HEK293T (cell line): Measurements from ENCODE around the gene SDHA.
"Not testable (repeated sequence)": the region's sequence is repeated elsewhere in the genome, so short reads cannot be mapped to it uniquely, and the experiment has no call there.

Experiments used
- CTCF ChIA-PET: fragments of 350-600 bp; formaldehyde crosslinking; extraction: SDS; loops from one replicate; lab custom pipeline; 2021; ENCODE audit warnings: antibody characterized with exemption, inconsistent platforms; lab: Yijun Ruan, JAX
- POLR2A ChIA-PET: fragments of 350-600 bp; formaldehyde crosslinking; extraction: SDS; loops from one replicate; lab custom pipeline; 2020; ENCODE audit warnings: antibody characterized with exemption, inconsistent platforms; lab: Yijun Ruan, JAX
- DNase-seq: peaks from one replicate; pipeline ENCODE4 v3.0.0; 2012; ENCODE audit warnings: mixed read lengths; ENCODE audit errors: extremely low spot score
- ARNT ChIP-seq: fragments of 450-650 bp; IDR thresholded peaks from 2 replicates; pipeline ENCODE4 v1.6.1; 2017; ENCODE audit warnings: mild to moderate bottlenecking
- BHLHE40 ChIP-seq: fragments of 450-650 bp; IDR thresholded peaks from 2 replicates; pipeline ENCODE4 v1.6.1; 2016; ENCODE audit warnings: mild to moderate bottlenecking, moderate library complexity, borderline replicate concordance
- CTBP1 ChIP-seq: fragments of 450-650 bp; IDR thresholded peaks from 2 replicates; pipeline ENCODE4 v1.6.1; 2016; ENCODE audit warnings: borderline replicate concordance
- ELF4 ChIP-seq: fragments of 450-650 bp; IDR thresholded peaks from 2 replicates; pipeline ENCODE4 v1.6.1; 2017; ENCODE audit warnings: antibody characterized with exemption
- FOXA1 ChIP-seq: fragments of 450-650 bp; IDR thresholded peaks from 2 replicates; pipeline ENCODE4 v1.6.1; 2016; ENCODE audit warnings: mild to moderate bottlenecking
- FOXK2 ChIP-seq: fragments of 450-650 bp; IDR thresholded peaks from 2 replicates; pipeline ENCODE4 v1.6.1; 2016; ENCODE audit warnings: mild to moderate bottlenecking
- FOXM1 ChIP-seq: fragments of 450-650 bp; IDR thresholded peaks from 2 replicates; pipeline ENCODE4 v1.6.1; 2017; ENCODE audit warnings: mild to moderate bottlenecking, borderline replicate concordance
- HDGF ChIP-seq: fragments of 450-650 bp; IDR thresholded peaks from 2 replicates; pipeline ENCODE4 v1.6.1; 2017; ENCODE audit warnings: antibody characterized with exemption, borderline replicate concordance
- L3MBTL2 ChIP-seq: fragments of 450-650 bp; conservative IDR thresholded peaks from 2 replicates; pipeline ENCODE4 v1.6.1; 2016; ENCODE audit warnings: mild to moderate bottlenecking
- LEF1 ChIP-seq: fragments of 450-650 bp; IDR thresholded peaks from 2 replicates; pipeline ENCODE4 v1.6.1; 2017; ENCODE audit warnings: mild to moderate bottlenecking, borderline replicate concordance
- NFRKB ChIP-seq: fragments of 450-650 bp; IDR thresholded peaks from 2 replicates; pipeline ENCODE4 v1.6.1; 2016; ENCODE audit warnings: mild to moderate bottlenecking, moderate library complexity
- PKNOX1 ChIP-seq: fragments of 450-650 bp; IDR thresholded peaks from 2 replicates; pipeline ENCODE4 v1.6.1; 2016
- SP1 ChIP-seq: fragments of 450-650 bp; IDR thresholded peaks from 2 replicates; pipeline ENCODE4 v1.6.1; 2017
- SUZ12 ChIP-seq: fragments of 450-650 bp; IDR thresholded peaks from 2 replicates; pipeline ENCODE4 v1.6.1; 2016; ENCODE audit warnings: mild to moderate bottlenecking
- TARDBP ChIP-seq: fragments of 450-650 bp; IDR thresholded peaks from 2 replicates; pipeline ENCODE4 v1.6.1; 2016
- ZNF384 ChIP-seq: fragments of 450-650 bp; IDR thresholded peaks from 2 replicates; pipeline ENCODE4 v1.6.1; 2016

SDHA gene

GRCh38 chr5:267716-268115 lies 49.6 kb downstream of the SDHA start:
- DNase-seq: no peak
- CTCF ChIA-PET: no interaction called here
- POLR2A ChIA-PET: no interaction called here
- no peak for TF ChIP-seq FOXM1
- no peak for TF ChIP-seq FOXK2
- no peak for TF ChIP-seq SP1
- no peak for TF ChIP-seq NFRKB
- no peak for TF ChIP-seq FOXA1
- TF ChIP-seq ZNF384: no peak
- no peak for TF ChIP-seq ARNT

- CTCF ChIA-PET: no interaction called here
- POLR2A ChIA-PET: interaction anchor here (1.0 to 1.2 kb wide), 2 partner anchors 52 to 144 kb away, joined by 3 to 4 read pairs; partner anchors contain the start of genes CCDC127 and SDHA
- no peak for DNase-seq
- no peak for TF ChIP-seq ELF4
- no peak for TF ChIP-seq FOXM1
Measured at GRCh38 chr5:270340-270739, 52.2 kb downstream of the SDHA start.

- ChIA-PET CTCF (interaction anchor here (0.7 kb wide), 1 partner anchor 190 kb away, joined by 3 read pairs; no protein-coding TSS in a partner anchor), POLR2A (interaction anchor here (0.9 to 1.2 kb wide), 3 partner anchors 12 to 83 kb away, joined by 3 to 4 read pairs (median 3); no protein-coding TSS in a partner anchor)
- not testable (repeated sequence) for DNase-seq
Measured at GRCh38 chr5:271828-272167, 53.7 kb downstream of the SDHA start.

GRCh38 chr5:273091-273490 lies 55.0 kb downstream of the SDHA start:
- POLR2A ChIA-PET: interaction anchor here (0.7 kb wide), 1 partner anchor 54 kb away, joined by 3 read pairs; no protein-coding TSS in a partner anchor
- DNase-seq, CTCF ChIA-PET: not testable (repeated sequence)

GRCh38 chr5:273491-273890 lies 55.4 kb downstream of the SDHA start:
- CTCF ChIA-PET, DNase-seq: not testable (repeated sequence)
- POLR2A ChIA-PET: interaction anchor here (0.7 kb wide), 1 partner anchor 55 kb away, joined by 3 read pairs; no protein-coding TSS in a partner anchor

- CTCF ChIA-PET, POLR2A ChIA-PET, DNase-seq: not testable (repeated sequence)
Measured at GRCh38 chr5:274346-274745, 56.2 kb downstream of the SDHA start.

- POLR2A ChIA-PET: no interaction called here
- no peak for DNase-seq
- CTCF ChIA-PET: no interaction called here
- TF ChIP-seq TARDBP (no peak), ELF4 (no peak), SUZ12 (no peak), HDGF (no peak), FOXK2 (no peak), PKNOX1 (no peak), FOXM1 (no peak), BHLHE40 (no peak), ARNT (no peak), SP1 (no peak), L3MBTL2 (no peak), ZNF384 (no peak), FOXA1 (no peak), LEF1 (no peak), NFRKB (no peak), CTBP1 (no peak)
Measured at GRCh38 chr5:278646-279045, 60.5 kb downstream of the SDHA start.

GRCh38 chr5:279051-279665 lies 61.0 kb downstream of the SDHA start:
- POLR2A ChIA-PET, CTCF ChIA-PET, DNase-seq: not testable (repeated sequence)

GRCh38 chr5:285991-286557 lies 68.0 kb downstream of the SDHA start:
- POLR2A ChIA-PET: interaction anchor here (3.0 kb wide), 1 partner anchor 15 kb away, joined by 10 read pairs; the partner anchor contains the start of gene PDCD6
- CTCF ChIA-PET: interaction anchor here (0.9 kb wide), 1 partner anchor 31 kb away, joined by 3 read pairs; no protein-coding TSS in a partner anchor
- no peak for DNase-seq
- no peak for TF ChIP-seq L3MBTL2
- TF ChIP-seq ARNT: no peak
- TF ChIP-seq CTBP1: no peak
- TF ChIP-seq ELF4: no peak
- TF ChIP-seq BHLHE40: no peak
- no peak for TF ChIP-seq LEF1
- TF ChIP-seq FOXA1: no peak
- no peak for TF ChIP-seq FOXK2

- DNase-seq, CTCF ChIA-PET, POLR2A ChIA-PET: not testable (repeated sequence)
Measured at GRCh38 chr5:290200-290599, 72.1 kb downstream of the SDHA start.

GRCh38 chr5:291345-291744 lies 73.2 kb downstream of the SDHA start:
- POLR2A ChIA-PET, DNase-seq, CTCF ChIA-PET: not testable (repeated sequence)

GRCh38 chr5:294788-295187 lies 76.7 kb downstream of the SDHA start:
- CTCF ChIA-PET, DNase-seq, POLR2A ChIA-PET: not testable (repeated sequence)

GRCh38 chr5:296207-296606 lies 78.1 kb downstream of the SDHA start:
- CTCF ChIA-PET: not testable (repeated sequence)

More at GRCh38 chr5:296207-296606, 78.1 kb downstream of the SDHA start:
- POLR2A ChIA-PET, DNase-seq: not testable (repeated sequence)
